B cell (primary cell): ENCODE measurements around the gene TBX10. TPM values are rescaled to one million over a fixed set of nuclear protein-coding genes. Genes with fewer than 3 reads are reported as not detected.

Experiments
- ATAC-seq: fragments of 200-7000 bp; cut with Tn5 transposase; one replicate; pipeline ENCODE4 v1.10.0; 2021; ENCODE audit warnings: low read depth, mild to moderate bottlenecking, moderate number of reproducible peaks, moderate library complexity
- CTCF ChIA-PET: fragments of 350-600 bp; sonication (Branson Sonifier 250); formaldehyde crosslinking; loops from one replicate; lab custom pipeline; 2021; ENCODE audit warnings: antibody characterized with exemption, inconsistent platforms; lab: Charles Lee
- POLR2A ChIA-PET: fragments of 350-600 bp; sonication (Branson Sonifier 250); formaldehyde crosslinking; loops from one replicate; lab custom pipeline; 2021; ENCODE audit warnings: antibody characterized with exemption; lab: Charles Lee
- DNase-seq: peaks from one replicate; pipeline ENCODE4 v3.0.0; 2013
- H2AFZ ChIP-seq: 2 replicates; pipeline ENCODE4 v1.6.1; 2012; ENCODE audit warnings: mild to moderate bottlenecking, low read depth, low read length; ENCODE audit not compliant: insufficient read depth, poor library complexity, severe bottlenecking
- H3K27ac ChIP-seq, 2 donors: 1 replicate in 1 of 2; 2 replicates in 1 of 2; pipeline ENCODE4 v1.5.1; 2012 to 2013; ENCODE audit warnings: low read length in 2 of 2, mild to moderate bottlenecking in 2 of 2, moderate library complexity in 1 of 2
- H3K27me3 ChIP-seq, 4 experiments: fragments of 200-600 bp in 1 of 4; sonication (generic) in 1 of 4; replicated peaks in 1 of 4; 1 replicate in 2 of 4; 2 replicates in 2 of 4; pipeline versions ENCODE4 v1.6.1 to v1.7.0; 2013 to 2016; ENCODE audit warnings: low read length in 3 of 4, mild to moderate bottlenecking in 2 of 4, mixed read lengths in 1 of 4, moderate library complexity in 1 of 4; ENCODE audit not compliant: insufficient read depth in 4 of 4, control insufficient read depth in 3 of 4; ENCODE audit errors: control extremely low read depth in 1 of 4
- H3K36me3 ChIP-seq, 2 experiments: replicated peaks in 1 of 2; 1 replicate in 1 of 2; 2 replicates in 1 of 2; pipeline versions ENCODE4 v1.6.1 to v1.7.1; 2013; ENCODE audit warnings: low read length in 1 of 2; ENCODE audit not compliant: insufficient read depth in 2 of 2, control insufficient read depth in 1 of 2; ENCODE audit errors: control extremely low read depth in 1 of 2, extremely low read depth in 1 of 2
- H3K4me1 ChIP-seq, 2 donors: fragments of 200-600 bp in 1 of 2; sonication (generic) in 1 of 2; 1 replicate in 1 of 2; 2 replicates in 1 of 2; pipeline versions ENCODE4 v1.5.1 to v1.6.1; 2013 to 2017; ENCODE audit warnings: low read length in 2 of 2; ENCODE audit not compliant: control insufficient read depth in 2 of 2, insufficient read depth in 2 of 2
- H3K4me2 ChIP-seq: replicated peaks from 2 replicates; pipeline ENCODE3; 2012; ENCODE audit warnings: mild to moderate bottlenecking, low read depth, low read length; ENCODE audit not compliant: poor library complexity, severe bottlenecking
- H3K4me3 ChIP-seq, 5 experiments: fragments of 200-600 bp in 1 of 5; sonication (generic) in 1 of 5; 1 replicate in 3 of 5; 2 replicates in 2 of 5; pipeline versions ENCODE4 v1.5.1 to v1.7.0; 2011 to 2016; ENCODE audit warnings: low read length in 4 of 5, mild to moderate bottlenecking in 4 of 5, low read depth in 2 of 5, control low read depth in 1 of 5, moderate library complexity in 1 of 5; ENCODE audit not compliant: insufficient read depth in 1 of 5; ENCODE audit errors: control extremely low read depth in 1 of 5, extremely low read depth in 1 of 5
- H3K79me2 ChIP-seq: fragments of 200-600 bp; sonication (generic); one replicate; pipeline ENCODE4 v1.6.0; 2016; ENCODE audit warnings: low read length; ENCODE audit not compliant: control insufficient read depth, insufficient read depth
- H3K9ac ChIP-seq: fragments of 200-600 bp; sonication (generic); 2 replicates; pipeline ENCODE4 v1.6.1; 2017; ENCODE audit warnings: mild to moderate bottlenecking, low read length, moderate library complexity
- H3K9me3 ChIP-seq, 3 donors: one replicate each; pipeline versions ENCODE4 v1.6.1 to v1.7.1; 2013; ENCODE audit warnings: low read length in 2 of 3; ENCODE audit not compliant: control insufficient read depth in 2 of 3, insufficient read depth in 1 of 3; ENCODE audit errors: control extremely low read depth in 1 of 3
- H4K20me1 ChIP-seq: 2 replicates; pipeline ENCODE4 v1.6.0; 2012; ENCODE audit warnings: mild to moderate bottlenecking, low read length; ENCODE audit not compliant: insufficient read depth, control insufficient read depth, poor library complexity, severe bottlenecking
- H3K27ac Mint-ChIP-seq: one replicate; pipeline ENCODE4 v1.8.0; 2021; ENCODE audit warnings: mixed read lengths
- H3K27me3 Mint-ChIP-seq: one replicate; pipeline ENCODE4 v1.8.0; 2021; ENCODE audit warnings: mixed read lengths
- H3K4me1 Mint-ChIP-seq: one replicate; pipeline ENCODE4 v1.8.0; 2021; ENCODE audit warnings: mixed read lengths
- H3K4me3 Mint-ChIP-seq: one replicate; pipeline ENCODE4 v1.8.0; 2021; ENCODE audit warnings: mixed read lengths
- H3K9me3 Mint-ChIP-seq: one replicate; pipeline ENCODE4 v1.8.0; 2022; ENCODE audit warnings: mixed read lengths; ENCODE audit not compliant: insufficient read depth
- EZH2 ChIP-seq: IDR thresholded peaks from 2 replicates; pipeline ENCODE4 v1.6.1; 2012; ENCODE audit warnings: borderline replicate concordance, low read depth, mild to moderate bottlenecking, moderate library complexity, low read length; ENCODE audit not compliant: insufficient read depth, poor library complexity, severe bottlenecking
- WGBS: methylation state at CpG from one replicate; pipeline ENCODE4 v1.1.5; 2013; ENCODE audit warnings: missing lambda C conversion rate; ENCODE audit not compliant: insufficient coverage; 5-methylcytosine and 5-hydroxymethylcytosine counted together
- intact Hi-C: fragments of 100-400 bp; cut with micrococcal nuclease; formaldehyde crosslinking; loops from one replicate; pipeline ENCODE4 v1.10.0; 2022
- polyA plus RNA-seq: library from polyadenylated mRNA; depleted of rRNA; stranded (reverse); fragments of >200 nt; gene quantifications from 2 replicates; pipeline ENCODE4 v1.2.3, GENCODE V29; 2012
- total RNA-seq, 2 donors: library from RNA; stranded (reverse); fragments of 120-200 nt in 1 of 2; gene quantifications; 1 replicate in 1 of 2; 2 replicates in 1 of 2; pipeline versions ENCODE4 v1.2.3 to v1.2.4, GENCODE V29; 2013 to 2022
- TF ChIP-seq, protein P1 (sequence below): fragments of 200-600 bp; IDR thresholded peaks from one replicate; pipeline ENCODE4 v1.8.0; 2022; ENCODE audit warnings: antibody characterized with exemption, mild to moderate bottlenecking

Gene TBX10
- total and polyA plus RNA-seq, 2 donors (not counting 1 experiment from before 2014, with no cell fraction given): not detected

DNA sequence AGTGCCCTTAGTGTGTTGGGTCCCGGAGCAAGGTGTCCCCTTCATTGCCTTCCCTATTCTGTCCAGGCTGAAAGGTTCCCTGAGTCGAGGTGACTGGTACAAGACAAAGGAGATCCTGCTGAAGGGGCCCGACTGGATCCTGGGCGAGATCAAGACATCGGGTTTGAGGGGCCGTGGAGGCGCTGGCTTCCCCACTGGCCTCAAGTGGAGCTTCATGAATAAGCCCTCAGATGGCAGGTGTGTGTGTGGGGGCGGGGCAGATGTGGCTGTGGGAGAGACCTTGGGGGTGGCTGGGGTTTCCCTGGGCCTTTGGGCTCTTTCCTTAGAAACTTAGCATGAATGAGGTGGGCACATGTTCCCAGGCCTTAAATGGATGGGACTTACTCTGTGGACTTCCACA, 31.1 kb downstream of the TBX10 start:
- H3K27ac Mint-ChIP-seq: no peak overlapping the region
- H3K4me3 ChIP-seq: no peak overlapping the region
- no peak overlapping the region for H3K27ac ChIP-seq
- H3K27me3 ChIP-seq: peaks cover 0 to 16% (median 5%) of the 10 kb centered on the region in 4 experiments
- H2AFZ ChIP-seq: no peak overlapping the region
- H3K27me3 Mint-ChIP-seq: peaks cover 11% of the 10 kb centered on the region
- ChIA-PET CTCF (interaction anchor here (0.9 to 3.2 kb wide), 7 partner anchors 11 to 51 kb away, joined by 3 to 15 read pairs (median 3); partner anchors contain the start of gene NUDT8), POLR2A (interaction anchor here (1.8 kb wide), 1 partner anchor 20 kb away, joined by 4 read pairs; no protein-coding TSS in a partner anchor)
- intact Hi-C loops: no loop called here
- no peak for TF ChIP-seq EZH2
- TF ChIP-seq, protein P1, sequence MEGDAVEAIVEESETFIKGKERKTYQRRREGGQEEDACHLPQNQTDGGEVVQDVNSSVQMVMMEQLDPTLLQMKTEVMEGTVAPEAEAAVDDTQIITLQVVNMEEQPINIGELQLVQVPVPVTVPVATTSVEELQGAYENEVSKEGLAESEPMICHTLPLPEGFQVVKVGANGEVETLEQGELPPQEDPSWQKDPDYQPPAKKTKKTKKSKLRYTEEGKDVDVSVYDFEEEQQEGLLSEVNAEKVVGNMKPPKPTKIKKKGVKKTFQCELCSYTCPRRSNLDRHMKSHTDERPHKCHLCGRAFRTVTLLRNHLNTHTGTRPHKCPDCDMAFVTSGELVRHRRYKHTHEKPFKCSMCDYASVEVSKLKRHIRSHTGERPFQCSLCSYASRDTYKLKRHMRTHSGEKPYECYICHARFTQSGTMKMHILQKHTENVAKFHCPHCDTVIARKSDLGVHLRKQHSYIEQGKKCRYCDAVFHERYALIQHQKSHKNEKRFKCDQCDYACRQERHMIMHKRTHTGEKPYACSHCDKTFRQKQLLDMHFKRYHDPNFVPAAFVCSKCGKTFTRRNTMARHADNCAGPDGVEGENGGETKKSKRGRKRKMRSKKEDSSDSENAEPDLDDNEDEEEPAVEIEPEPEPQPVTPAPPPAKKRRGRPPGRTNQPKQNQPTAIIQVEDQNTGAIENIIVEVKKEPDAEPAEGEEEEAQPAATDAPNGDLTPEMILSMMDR: no peak
- no peaks in the 10 kb centered on the region for H4K20me1 ChIP-seq
- ATAC-seq: no peak
- DNase-seq: no peak
- H3K4me1 ChIP-seq: peaks cover 19 to 23% of the 10 kb centered on the region in 2 donors
- H3K4me1 Mint-ChIP-seq: peaks cover 27% of the 10 kb centered on the region
- H3K4me3 Mint-ChIP-seq: peak overlapping the region; percentile 95
- no peak overlapping the region for H3K4me2 ChIP-seq
- WGBS: 100% methylated on average over 7 of the region's 8 CpGs
- no peak overlapping the region for H3K9ac ChIP-seq
- H3K36me3 ChIP-seq: peaks cover 0 to 45% of the 10 kb centered on the region in 2 experiments
- peaks cover 26% of the 10 kb centered on the region for H3K79me2 ChIP-seq
- H3K9me3 Mint-ChIP-seq: no peaks in the 10 kb centered on the region
- no peaks in the 10 kb centered on the region for H3K9me3 ChIP-seq

GRCh38 chr11:67607507-67607906, 32.1 kb downstream of the TBX10 start:
- peaks cover 0 to 16% (median 5%) of the 10 kb centered on the region in 4 experiments for H3K27me3 ChIP-seq
- CTCF ChIA-PET: interaction anchor here (0.7 to 3.2 kb wide), 7 partner anchors 12 to 35 kb away, joined by 3 to 15 read pairs (median 3); partner anchors contain the start of gene NUDT8
- Mint-ChIP-seq H3K27ac (peak overlapping the region; percentile 80), H3K9me3 (no peaks in the 10 kb centered on the region), H3K4me3 (peak overlapping the region; percentile 95), H3K4me1 (peaks cover 20% of the 10 kb centered on the region), H3K27me3 (peaks cover 18% of the 10 kb centered on the region)
- H3K4me3 ChIP-seq: peak overlapping the region; percentile 70 to 90 (median 88)
- H4K20me1 ChIP-seq: no peaks in the 10 kb centered on the region
- WGBS: 57% methylated on average over 8 of the region's 9 CpGs
- peak overlapping the region; percentile 90 for H3K4me2 ChIP-seq
- H3K79me2 ChIP-seq: peaks cover 26% of the 10 kb centered on the region
- POLR2A ChIA-PET: interaction anchor here (0.6 to 1.8 kb wide), 4 partner anchors 9 to 163 kb away, joined by 4 to 7 read pairs (median 4); partner anchors contain the start of gene GSTP1
- ATAC-seq (no peak), DNase-seq (no peak)
- no peak for TF ChIP-seq EZH2
- TF ChIP-seq, protein P1: no peak
- H3K4me1 ChIP-seq: peaks cover 13 to 15% of the 10 kb centered on the region in 2 donors
- intact Hi-C loops: no loop called here
- H3K9ac ChIP-seq: peak overlapping the region; percentile 87
- H3K9me3 ChIP-seq: no peaks in the 10 kb centered on the region
- H3K27ac ChIP-seq: peak overlapping the region in 1 of 2 donors; percentile 72
- peaks cover 0 to 42% of the 10 kb centered on the region in 2 experiments for H3K36me3 ChIP-seq
- H2AFZ ChIP-seq: peak overlapping the region; percentile 74
